ENCODE data around the gene ULK3. TPM values are rescaled to one million over a fixed set of nuclear protein-coding genes. Genes with fewer than 3 reads are reported as not detected.
"Not testable (repeated sequence)": the region's sequence is repeated elsewhere in the genome, so short reads cannot be mapped to it uniquely, and the experiment has no call there.

The ULK3 gene
- total RNA-seq: 10 to 100 TPM; 48.5 to 53.8 TPM

- H3K36me3 Mint-ChIP-seq (ENCODE audit: insufficient read depth in 2 of 2): peaks cover 0 to 6% of the 10 kb centered on the region in 2 donors
- ATAC-seq (replicated peaks in 1 of 2) (peak; percentile 86 to 91), DNase-seq (peak; percentile 94 to 97)
- peaks cover 48% of the 10 kb centered on the region for H3K4me1 Mint-ChIP-seq (ENCODE audit: low read depth)
- peak within 1 kb of the TSS; percentile 93 for H3K4me3 Mint-ChIP-seq
- H3K27me3 Mint-ChIP-seq (ENCODE audit: low read depth): no peaks in the 10 kb centered on the region
- H3K27ac Mint-ChIP-seq: peak within 1 kb of the TSS; percentile 89
- no peaks in the 10 kb centered on the region for H3K9me3 Mint-ChIP-seq
Measured at GRCh38 chr15:74842581-74843444, at the start of gene ULK3. Gene ULK3 (minus strand): TSS chr15:74843156. CDS start chr15:74843105, 51 bp downstream.

- Mint-ChIP-seq H3K9me3 (no peaks in the 10 kb centered on the region), H3K4me3 (no peak overlapping the region), H3K4me1 (ENCODE audit: low read depth) (peaks cover 52% of the 10 kb centered on the region), H3K27ac (no peak overlapping the region), H3K27me3 (ENCODE audit: low read depth) (no peaks in the 10 kb centered on the region), H3K36me3 (ENCODE audit: insufficient read depth in 2 of 2) (peaks cover 0 to 7% of the 10 kb centered on the region in 2 donors)
- DNase-seq: peak; percentile 19 to 29
- ATAC-seq (replicated peaks in 1 of 2): no peak
Measured at GRCh38 chr15:74892313-74892712, 49.4 kb upstream of the ULK3 start.

GRCh38 chr15:74891469-74891868, 48.5 kb upstream of the ULK3 start:
- H3K4me1 Mint-ChIP-seq (ENCODE audit: low read depth): peaks cover 52% of the 10 kb centered on the region
- H3K36me3 Mint-ChIP-seq (ENCODE audit: insufficient read depth in 2 of 2): peaks cover 0 to 7% of the 10 kb centered on the region in 2 donors
- ATAC-seq (replicated peaks in 1 of 2): no peak
- H3K4me3 Mint-ChIP-seq: peak overlapping the region in 1 of 2 donors; percentile 37
- H3K27ac Mint-ChIP-seq: peak overlapping the region; percentile 2
- no peaks in the 10 kb centered on the region for H3K9me3 Mint-ChIP-seq
- no peak for DNase-seq
- H3K27me3 Mint-ChIP-seq (ENCODE audit: low read depth): no peaks in the 10 kb centered on the region

GRCh38 chr15:74890665-74890960, 47.7 kb upstream of the ULK3 start:
- Mint-ChIP-seq H3K27ac (peak overlapping the region; percentile 35), H3K27me3 (ENCODE audit: low read depth) (no peaks in the 10 kb centered on the region), H3K4me1 (ENCODE audit: low read depth) (peaks cover 52% of the 10 kb centered on the region), H3K4me3 (peak overlapping the region; percentile 85 to 94), H3K36me3 (ENCODE audit: insufficient read depth in 2 of 2) (peaks cover 0 to 7% of the 10 kb centered on the region in 2 donors), H3K9me3 (no peaks in the 10 kb centered on the region)
- ATAC-seq (replicated peaks in 1 of 2) (no peak), DNase-seq (no peak)

GRCh38 chr15:74889883-74890664, 47.1 kb upstream of the ULK3 start, which contains the start of gene MPI:
Gene MPI (plus strand): TSS chr15:74890042. CDS start chr15:74890074, 32 bp downstream.
- peaks cover 0 to 7% of the 10 kb centered on the region in 2 donors for H3K36me3 Mint-ChIP-seq (ENCODE audit: insufficient read depth in 2 of 2)
- ATAC-seq (replicated peaks in 1 of 2): peak; percentile 97 to 99
- H3K27me3 Mint-ChIP-seq (ENCODE audit: low read depth): no peaks in the 10 kb centered on the region
- peak within 1 kb of the TSS; percentile 35 for H3K27ac Mint-ChIP-seq
- peak; percentile 92 to 93 for DNase-seq
- peak within 1 kb of the TSS; percentile 85 to 94 for H3K4me3 Mint-ChIP-seq
- H3K9me3 Mint-ChIP-seq: no peaks in the 10 kb centered on the region
- H3K4me1 Mint-ChIP-seq (ENCODE audit: low read depth): peaks cover 52% of the 10 kb centered on the region

GRCh38 chr15:74889390-74889882, 46.5 kb upstream of the ULK3 start:
- peak; percentile 10 to 15 for ATAC-seq (replicated peaks in 1 of 2)
- H3K9me3 Mint-ChIP-seq: no peaks in the 10 kb centered on the region
- DNase-seq: peak; percentile 12 to 16
- peaks cover 0 to 7% of the 10 kb centered on the region in 2 donors for H3K36me3 Mint-ChIP-seq (ENCODE audit: insufficient read depth in 2 of 2)
- peaks cover 52% of the 10 kb centered on the region for H3K4me1 Mint-ChIP-seq (ENCODE audit: low read depth)
- H3K27me3 Mint-ChIP-seq (ENCODE audit: low read depth): no peaks in the 10 kb centered on the region
- peak overlapping the region; percentile 85 to 94 for H3K4me3 Mint-ChIP-seq
- H3K27ac Mint-ChIP-seq: peak overlapping the region; percentile 35

GRCh38 chr15:74888716-74889115, 45.8 kb upstream of the ULK3 start:
- Mint-ChIP-seq H3K27ac (no peak overlapping the region), H3K36me3 (ENCODE audit: insufficient read depth in 2 of 2) (peaks cover 0 to 5% of the 10 kb centered on the region in 2 donors), H3K27me3 (ENCODE audit: low read depth) (no peaks in the 10 kb centered on the region), H3K4me1 (ENCODE audit: low read depth) (peaks cover 49% of the 10 kb centered on the region), H3K4me3 (peak overlapping the region; percentile 85 to 94), H3K9me3 (no peaks in the 10 kb centered on the region)
- ATAC-seq (replicated peaks in 1 of 2): no peak
- no peak for DNase-seq

- peaks cover 38% of the 10 kb centered on the region for H3K4me1 Mint-ChIP-seq (ENCODE audit: low read depth)
- not testable (repeated sequence) for DNase-seq; H3K27ac Mint-ChIP-seq; H3K36me3 Mint-ChIP-seq (ENCODE audit: insufficient read depth in 2 of 2); ATAC-seq (replicated peaks in 1 of 2); H3K27me3 Mint-ChIP-seq (ENCODE audit: low read depth); H3K9me3 Mint-ChIP-seq; H3K4me3 Mint-ChIP-seq
Measured at GRCh38 chr15:74887537-74888193, 44.7 kb upstream of the ULK3 start.

GRCh38 chr15:74885461-74885860, 42.5 kb upstream of the ULK3 start:
- H3K4me3 Mint-ChIP-seq: no peak overlapping the region
- no peak overlapping the region for H3K27ac Mint-ChIP-seq
- DNase-seq: no peak
- H3K9me3 Mint-ChIP-seq: no peaks in the 10 kb centered on the region
- no peak for ATAC-seq (replicated peaks in 1 of 2)
- H3K4me1 Mint-ChIP-seq (ENCODE audit: low read depth): peaks cover 20% of the 10 kb centered on the region
- no peaks in the 10 kb centered on the region for H3K27me3 Mint-ChIP-seq (ENCODE audit: low read depth)
- no peaks in the 10 kb centered on the region for H3K36me3 Mint-ChIP-seq (ENCODE audit: insufficient read depth in 2 of 2)

GRCh38 chr15:74884428-74885223, 41.7 kb upstream of the ULK3 start:
- ATAC-seq (replicated peaks in 1 of 2) (no peak), DNase-seq (no peak)
- H3K27ac Mint-ChIP-seq: no peak overlapping the region
- H3K36me3 Mint-ChIP-seq (ENCODE audit: insufficient read depth in 2 of 2): no peaks in the 10 kb centered on the region
- H3K4me1 Mint-ChIP-seq (ENCODE audit: low read depth): peaks cover 12% of the 10 kb centered on the region
- no peaks in the 10 kb centered on the region for H3K9me3 Mint-ChIP-seq
- no peaks in the 10 kb centered on the region for H3K27me3 Mint-ChIP-seq (ENCODE audit: low read depth)
- H3K4me3 Mint-ChIP-seq: no peak overlapping the region

- H3K27ac Mint-ChIP-seq: no peak overlapping the region
- no peak overlapping the region for H3K4me3 Mint-ChIP-seq
- no peaks in the 10 kb centered on the region for H3K4me1 Mint-ChIP-seq (ENCODE audit: low read depth)
- ATAC-seq (replicated peaks in 1 of 2) (no peak), DNase-seq (no peak)
- H3K27me3 Mint-ChIP-seq (ENCODE audit: low read depth): no peaks in the 10 kb centered on the region
- no peaks in the 10 kb centered on the region for H3K36me3 Mint-ChIP-seq (ENCODE audit: insufficient read depth in 2 of 2)
- no peaks in the 10 kb centered on the region for H3K9me3 Mint-ChIP-seq
Measured at GRCh38 chr15:74882528-74882927, 39.6 kb upstream of the ULK3 start.

GRCh38 chr15:74878273-74878672, 35.3 kb upstream of the ULK3 start:
- DNase-seq (no peak), ATAC-seq (replicated peaks in 1 of 2) (no peak)
- Mint-ChIP-seq H3K27ac (no peak overlapping the region), H3K4me3 (no peak overlapping the region), H3K4me1 (ENCODE audit: low read depth) (peaks cover 11% of the 10 kb centered on the region), H3K27me3 (ENCODE audit: low read depth) (no peaks in the 10 kb centered on the region), H3K9me3 (peaks cover 0 to 2% of the 10 kb centered on the region in 2 donors), H3K36me3 (ENCODE audit: insufficient read depth in 2 of 2) (no peaks in the 10 kb centered on the region)
